Ishikawa (cell line): ENCODE results near the gene FAM43A.

Experiments used
- CEBPB ChIP-seq: IDR thresholded peaks from 2 replicates; pipeline ENCODE4 v1.6.1; 2012
- EGR1 ChIP-seq: IDR thresholded peaks from 2 replicates; pipeline ENCODE4 v1.6.1; 2012
- EP300 ChIP-seq: IDR thresholded peaks from 2 replicates; pipeline ENCODE4 v1.6.1; 2012; ENCODE audit warnings: borderline replicate concordance
- FOXM1 ChIP-seq: IDR thresholded peaks from 2 replicates; pipeline ENCODE4 v1.6.1; 2012; ENCODE audit warnings: low read depth, borderline replicate concordance
- NFIC ChIP-seq: IDR thresholded peaks from 2 replicates; pipeline ENCODE4 v1.6.1; 2012
- RAD21 ChIP-seq: IDR thresholded peaks from 2 replicates; pipeline ENCODE4 v1.6.1; 2012; ENCODE audit warnings: low read depth
- TAF1 ChIP-seq: IDR thresholded peaks from 2 replicates; pipeline ENCODE4 v1.6.1; 2012; ENCODE audit warnings: low read depth, mild to moderate bottlenecking
- TCF12 ChIP-seq: IDR thresholded peaks from 2 replicates; pipeline ENCODE4 v1.6.1; 2012; ENCODE audit warnings: low read depth
- YY1 ChIP-seq: IDR thresholded peaks from 2 replicates; pipeline ENCODE4 v1.6.1; 2012; ENCODE audit warnings: low read depth
- TF ChIP-seq, protein P1 (sequence below): IDR thresholded peaks from 2 replicates; pipeline ENCODE4 v1.6.1; 2012; ENCODE audit warnings: low read depth, mild to moderate bottlenecking
- TF ChIP-seq, protein P2 (sequence below): IDR thresholded peaks from 2 replicates; pipeline ENCODE4 v1.6.1; 2012
- TF ChIP-seq, protein P3 (sequence below): IDR thresholded peaks from 2 replicates; pipeline ENCODE4 v1.6.1; 2012

DNA sequence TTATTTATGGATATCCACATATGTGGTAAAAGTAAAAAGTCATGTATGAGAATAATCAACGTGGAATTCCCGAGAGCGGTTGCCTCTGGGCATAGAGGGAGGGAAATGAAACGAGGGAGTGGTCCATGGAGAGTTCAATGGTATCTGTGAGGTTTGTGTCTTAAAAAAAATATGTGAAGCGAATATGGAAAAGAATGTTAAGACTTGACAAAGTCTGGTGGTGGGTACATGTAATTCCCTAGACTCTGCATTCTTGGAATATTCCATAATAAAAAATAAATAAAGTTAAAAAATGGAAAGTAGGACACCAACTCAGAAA is 28.4 kb downstream of the FAM43A start:
- TF ChIP-seq TAF1 (no peak), NFIC (no peak), YY1 (no peak), FOXM1 (no peak), EP300 (no peak), EGR1 (no peak), CEBPB (no peak), RAD21 (no peak), TCF12 (no peak)
- TF ChIP-seq, protein P1, sequence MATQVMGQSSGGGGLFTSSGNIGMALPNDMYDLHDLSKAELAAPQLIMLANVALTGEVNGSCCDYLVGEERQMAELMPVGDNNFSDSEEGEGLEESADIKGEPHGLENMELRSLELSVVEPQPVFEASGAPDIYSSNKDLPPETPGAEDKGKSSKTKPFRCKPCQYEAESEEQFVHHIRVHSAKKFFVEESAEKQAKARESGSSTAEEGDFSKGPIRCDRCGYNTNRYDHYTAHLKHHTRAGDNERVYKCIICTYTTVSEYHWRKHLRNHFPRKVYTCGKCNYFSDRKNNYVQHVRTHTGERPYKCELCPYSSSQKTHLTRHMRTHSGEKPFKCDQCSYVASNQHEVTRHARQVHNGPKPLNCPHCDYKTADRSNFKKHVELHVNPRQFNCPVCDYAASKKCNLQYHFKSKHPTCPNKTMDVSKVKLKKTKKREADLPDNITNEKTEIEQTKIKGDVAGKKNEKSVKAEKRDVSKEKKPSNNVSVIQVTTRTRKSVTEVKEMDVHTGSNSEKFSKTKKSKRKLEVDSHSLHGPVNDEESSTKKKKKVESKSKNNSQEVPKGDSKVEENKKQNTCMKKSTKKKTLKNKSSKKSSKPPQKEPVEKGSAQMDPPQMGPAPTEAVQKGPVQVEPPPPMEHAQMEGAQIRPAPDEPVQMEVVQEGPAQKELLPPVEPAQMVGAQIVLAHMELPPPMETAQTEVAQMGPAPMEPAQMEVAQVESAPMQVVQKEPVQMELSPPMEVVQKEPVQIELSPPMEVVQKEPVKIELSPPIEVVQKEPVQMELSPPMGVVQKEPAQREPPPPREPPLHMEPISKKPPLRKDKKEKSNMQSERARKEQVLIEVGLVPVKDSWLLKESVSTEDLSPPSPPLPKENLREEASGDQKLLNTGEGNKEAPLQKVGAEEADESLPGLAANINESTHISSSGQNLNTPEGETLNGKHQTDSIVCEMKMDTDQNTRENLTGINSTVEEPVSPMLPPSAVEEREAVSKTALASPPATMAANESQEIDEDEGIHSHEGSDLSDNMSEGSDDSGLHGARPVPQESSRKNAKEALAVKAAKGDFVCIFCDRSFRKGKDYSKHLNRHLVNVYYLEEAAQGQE = no peak
- TF ChIP-seq, protein P2, sequence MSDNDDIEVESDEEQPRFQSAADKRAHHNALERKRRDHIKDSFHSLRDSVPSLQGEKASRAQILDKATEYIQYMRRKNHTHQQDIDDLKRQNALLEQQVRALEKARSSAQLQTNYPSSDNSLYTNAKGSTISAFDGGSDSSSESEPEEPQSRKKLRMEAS = no peak
- TF ChIP-seq, protein P3, sequence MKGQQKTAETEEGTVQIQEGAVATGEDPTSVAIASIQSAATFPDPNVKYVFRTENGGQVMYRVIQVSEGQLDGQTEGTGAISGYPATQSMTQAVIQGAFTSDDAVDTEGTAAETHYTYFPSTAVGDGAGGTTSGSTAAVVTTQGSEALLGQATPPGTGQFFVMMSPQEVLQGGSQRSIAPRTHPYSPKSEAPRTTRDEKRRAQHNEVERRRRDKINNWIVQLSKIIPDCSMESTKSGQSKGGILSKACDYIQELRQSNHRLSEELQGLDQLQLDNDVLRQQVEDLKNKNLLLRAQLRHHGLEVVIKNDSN = no peak
